Measurements from ENCODE around the gene MAD1L1. TPM values are rescaled to one million over a fixed set of nuclear protein-coding genes. Genes with fewer than 3 reads are reported as not detected.
A peak's percentile ranks its signal among the peaks of the same experiment; 100 is the strongest.

The MAD1L1 gene
- total RNA-seq, 1 experiment from 2014 or later: 50.8 TPM

DNA sequence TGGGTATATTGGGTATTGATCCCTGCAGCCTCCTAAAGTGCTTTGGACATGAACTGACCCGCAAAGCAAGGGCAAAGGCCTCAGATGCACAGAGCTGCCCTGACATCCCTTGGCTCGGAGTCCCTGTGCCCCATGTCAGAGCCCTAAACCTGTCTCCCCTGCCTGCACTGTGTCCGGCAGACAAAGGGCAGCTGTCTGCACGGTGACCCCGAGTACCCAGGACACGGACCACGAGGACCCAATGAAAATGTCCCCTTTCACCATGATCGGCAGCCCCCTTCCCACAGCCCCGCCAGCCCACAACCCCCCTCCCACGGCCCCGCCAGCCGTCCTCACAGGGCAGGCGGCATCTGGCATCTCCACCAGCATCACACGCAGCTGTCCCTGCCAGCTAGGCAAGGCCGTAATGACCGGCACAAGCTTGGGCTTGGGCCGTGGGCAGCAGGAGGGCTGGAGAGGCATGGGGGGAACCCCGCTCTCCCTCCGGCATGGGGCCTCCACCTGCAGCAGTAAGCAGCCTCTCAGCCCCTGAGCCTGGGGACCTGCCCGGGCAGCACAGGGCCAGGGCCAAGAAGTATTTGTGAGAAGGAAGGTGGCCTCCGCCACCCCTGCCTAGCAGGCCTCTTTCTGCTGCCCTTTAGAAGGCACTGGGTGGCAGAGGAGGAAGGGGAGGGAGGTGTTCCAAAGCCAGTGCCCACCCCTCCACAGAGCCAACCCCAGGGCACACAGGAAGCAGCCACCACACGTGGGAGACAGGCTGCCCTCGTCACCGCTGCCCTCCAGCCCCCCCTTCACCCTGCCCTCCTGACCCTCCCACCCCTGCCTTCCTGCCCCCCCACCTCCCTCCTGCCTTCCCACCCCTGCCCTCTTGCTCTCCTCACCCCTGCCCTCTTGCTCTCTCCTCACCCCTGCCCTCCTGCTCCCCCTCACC lies 19.4 kb upstream of the MAD1L1 start:
- no peak overlapping the region for H3K4me2 ChIP-seq
- no peak for DNase-seq
- H3K79me2 ChIP-seq (ENCODE audit: low read depth): no peaks in the 10 kb centered on the region
- H3K9me2 ChIP-seq (ENCODE audit: insufficient read depth): no peaks in the 10 kb centered on the region
- ChIA-PET CTCF (interaction anchor here (0.5 kb wide), 1 partner anchor 96 kb away, joined by 7 read pairs; no protein-coding TSS in a partner anchor), POLR2A (ENCODE audit: unreplicated experiment) (no interaction called here)
- no peak overlapping the region for H3K4me3 ChIP-seq
- H3F3A ChIP-seq (ENCODE audit: insufficient read depth, low read depth): peaks cover 57% of the 10 kb centered on the region
- H3K4me1 ChIP-seq (replicated peaks; ENCODE audit: insufficient read depth): peaks cover 66% of the 10 kb centered on the region
- no peaks in the 10 kb centered on the region for H3K27me3 ChIP-seq (ENCODE audit: insufficient read depth, low read depth)
- intact Hi-C loops (cut with micrococcal nuclease; ENCODE audit: unreplicated experiment): no loop called here
- H3K9me3 ChIP-seq (ENCODE audit: insufficient read depth, low read depth): no peaks in the 10 kb centered on the region
- no TSS peak for BruUV-seq (replicated peaks)
- H3K27ac ChIP-seq: no peak overlapping the region
- TF ChIP-seq, protein P1, sequence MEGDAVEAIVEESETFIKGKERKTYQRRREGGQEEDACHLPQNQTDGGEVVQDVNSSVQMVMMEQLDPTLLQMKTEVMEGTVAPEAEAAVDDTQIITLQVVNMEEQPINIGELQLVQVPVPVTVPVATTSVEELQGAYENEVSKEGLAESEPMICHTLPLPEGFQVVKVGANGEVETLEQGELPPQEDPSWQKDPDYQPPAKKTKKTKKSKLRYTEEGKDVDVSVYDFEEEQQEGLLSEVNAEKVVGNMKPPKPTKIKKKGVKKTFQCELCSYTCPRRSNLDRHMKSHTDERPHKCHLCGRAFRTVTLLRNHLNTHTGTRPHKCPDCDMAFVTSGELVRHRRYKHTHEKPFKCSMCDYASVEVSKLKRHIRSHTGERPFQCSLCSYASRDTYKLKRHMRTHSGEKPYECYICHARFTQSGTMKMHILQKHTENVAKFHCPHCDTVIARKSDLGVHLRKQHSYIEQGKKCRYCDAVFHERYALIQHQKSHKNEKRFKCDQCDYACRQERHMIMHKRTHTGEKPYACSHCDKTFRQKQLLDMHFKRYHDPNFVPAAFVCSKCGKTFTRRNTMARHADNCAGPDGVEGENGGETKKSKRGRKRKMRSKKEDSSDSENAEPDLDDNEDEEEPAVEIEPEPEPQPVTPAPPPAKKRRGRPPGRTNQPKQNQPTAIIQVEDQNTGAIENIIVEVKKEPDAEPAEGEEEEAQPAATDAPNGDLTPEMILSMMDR (conservative IDR thresholded peaks at IDR 0.05): no peak
- TF ChIP-seq EZH2 (IDR thresholded peaks at IDR 0.05; ENCODE audit: low read depth): no peak
- no peaks in the 10 kb centered on the region for H3K36me3 ChIP-seq (ENCODE audit: low read depth)
- no peak overlapping the region for H2AFZ ChIP-seq
- no peaks in the 10 kb centered on the region for H4K20me1 ChIP-seq (ENCODE audit: insufficient read depth)

DNA sequence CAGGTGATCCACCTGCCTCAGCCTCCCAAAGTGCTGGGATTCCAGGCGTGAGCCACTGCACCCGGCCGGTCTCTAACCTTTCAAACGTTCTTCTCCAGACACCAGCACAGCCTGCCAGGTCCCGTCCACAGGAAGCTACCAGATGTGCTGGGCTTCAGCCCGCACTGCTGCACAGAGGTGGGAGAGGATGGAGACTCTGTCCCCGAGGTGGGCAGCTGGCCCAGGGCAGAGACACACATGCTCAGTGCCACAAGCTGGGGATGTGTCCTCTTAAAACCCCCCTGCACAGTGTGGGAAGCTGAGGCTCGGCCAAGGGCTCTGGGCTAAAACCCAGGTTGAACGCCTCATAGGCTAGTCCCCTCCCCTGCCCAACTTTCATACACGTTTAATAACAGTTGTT lies 18.6 kb upstream of the MAD1L1 start:
- POLR2A ChIA-PET (ENCODE audit: unreplicated experiment): no interaction called here

DNA sequence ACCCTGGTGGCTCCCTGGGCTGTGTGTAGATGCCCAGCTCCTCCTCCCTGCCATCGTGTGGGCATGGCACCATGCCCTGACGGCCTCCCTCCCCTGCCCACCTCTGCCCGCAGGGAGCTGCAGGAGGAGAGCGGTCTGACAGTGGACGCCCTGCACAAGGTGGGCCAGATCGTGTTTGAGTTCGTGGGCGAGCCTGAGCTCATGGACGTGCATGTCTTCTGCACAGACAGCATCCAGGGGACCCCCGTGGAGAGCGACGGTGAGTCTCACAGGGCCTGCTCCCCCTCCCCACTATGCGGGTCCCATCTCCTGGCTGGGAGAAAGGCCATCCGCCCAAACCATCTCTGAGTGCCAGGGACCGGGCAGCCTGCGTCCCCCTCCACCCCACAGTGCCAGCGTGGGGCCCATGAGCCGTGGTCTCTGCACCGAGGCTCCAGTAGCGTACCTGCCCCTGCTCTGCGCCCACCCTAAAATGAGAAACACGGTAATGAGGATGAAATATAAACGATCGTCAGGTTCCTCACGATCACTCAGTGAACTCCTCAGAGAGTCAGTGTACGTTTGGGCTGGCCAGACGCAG lies 17.1 kb upstream of the MAD1L1 start:
- no peak overlapping the region for H2AFZ ChIP-seq
- no peaks in the 10 kb centered on the region for H3K9me2 ChIP-seq (ENCODE audit: insufficient read depth)
- no peaks in the 10 kb centered on the region for H3K36me3 ChIP-seq (ENCODE audit: low read depth)
- peak overlapping the region; percentile 83 for H3K27ac ChIP-seq
- no peaks in the 10 kb centered on the region for H3K79me2 ChIP-seq (ENCODE audit: low read depth)
- no peaks in the 10 kb centered on the region for H3K27me3 ChIP-seq (ENCODE audit: insufficient read depth, low read depth)
- H3K9me3 ChIP-seq (ENCODE audit: insufficient read depth, low read depth): no peaks in the 10 kb centered on the region
- H3K4me2 ChIP-seq: peak overlapping the region; percentile 63
- peaks cover 40% of the 10 kb centered on the region for H3F3A ChIP-seq (ENCODE audit: insufficient read depth, low read depth)
- intact Hi-C loops (cut with micrococcal nuclease; ENCODE audit: unreplicated experiment): loop anchor here (2.0 to 10.0 kb wide), 3 partner anchors 17 to 685 kb away; partner anchors contain the start of gene SNX8
- H3K4me3 ChIP-seq: no peak overlapping the region
- ChIA-PET CTCF (interaction anchor here (0.5 kb wide), 1 partner anchor 177 kb away, joined by 3 read pairs; no protein-coding TSS in a partner anchor), POLR2A (ENCODE audit: unreplicated experiment) (no interaction called here)
- TF ChIP-seq, protein P1 (conservative IDR thresholded peaks at IDR 0.05): no peak
- TF ChIP-seq EZH2 (IDR thresholded peaks at IDR 0.05; ENCODE audit: low read depth): no peak
- H3K4me1 ChIP-seq (replicated peaks; ENCODE audit: insufficient read depth): peaks cover 47% of the 10 kb centered on the region
- no TSS peak for BruUV-seq (replicated peaks)
- H4K20me1 ChIP-seq (ENCODE audit: insufficient read depth): no peaks in the 10 kb centered on the region
- DNase-seq: no peak

More for the DNA sequence above, 18.6 kb upstream of the MAD1L1 start:
- intact Hi-C loops (cut with micrococcal nuclease; ENCODE audit: unreplicated experiment): no loop called here
- Histone ChIP-seq H3F3A (ENCODE audit: insufficient read depth, low read depth) (peaks cover 54% of the 10 kb centered on the region), H3K4me2 (no peak overlapping the region), H3K4me3 (no peak overlapping the region), H4K20me1 (ENCODE audit: insufficient read depth) (no peaks in the 10 kb centered on the region), H2AFZ (no peak overlapping the region), H3K79me2 (ENCODE audit: low read depth) (no peaks in the 10 kb centered on the region), H3K4me1 (replicated peaks; ENCODE audit: insufficient read depth) (peaks cover 62% of the 10 kb centered on the region), H3K27me3 (ENCODE audit: insufficient read depth, low read depth) (no peaks in the 10 kb centered on the region), H3K9me3 (ENCODE audit: insufficient read depth, low read depth) (no peaks in the 10 kb centered on the region), H3K9me2 (ENCODE audit: insufficient read depth) (no peaks in the 10 kb centered on the region), H3K36me3 (ENCODE audit: low read depth) (no peaks in the 10 kb centered on the region), H3K27ac (no peak overlapping the region)
- CTCF ChIA-PET: no interaction called here
- BruUV-seq (replicated peaks): no TSS peak
- TF ChIP-seq EZH2 (IDR thresholded peaks at IDR 0.05; ENCODE audit: low read depth): no peak
- TF ChIP-seq, protein P1 (conservative IDR thresholded peaks at IDR 0.05): no peak
- no peak for DNase-seq

Data from PC-9 (cell line).